Measurements from ENCODE around the gene ZFPL1.

GRCh38 chr11:65121865-65122696 is 38.1 kb downstream of the ZFPL1 start, which contains the start of the genes FAU and MRPL49:
- TF ChIP-seq, protein P1, sequence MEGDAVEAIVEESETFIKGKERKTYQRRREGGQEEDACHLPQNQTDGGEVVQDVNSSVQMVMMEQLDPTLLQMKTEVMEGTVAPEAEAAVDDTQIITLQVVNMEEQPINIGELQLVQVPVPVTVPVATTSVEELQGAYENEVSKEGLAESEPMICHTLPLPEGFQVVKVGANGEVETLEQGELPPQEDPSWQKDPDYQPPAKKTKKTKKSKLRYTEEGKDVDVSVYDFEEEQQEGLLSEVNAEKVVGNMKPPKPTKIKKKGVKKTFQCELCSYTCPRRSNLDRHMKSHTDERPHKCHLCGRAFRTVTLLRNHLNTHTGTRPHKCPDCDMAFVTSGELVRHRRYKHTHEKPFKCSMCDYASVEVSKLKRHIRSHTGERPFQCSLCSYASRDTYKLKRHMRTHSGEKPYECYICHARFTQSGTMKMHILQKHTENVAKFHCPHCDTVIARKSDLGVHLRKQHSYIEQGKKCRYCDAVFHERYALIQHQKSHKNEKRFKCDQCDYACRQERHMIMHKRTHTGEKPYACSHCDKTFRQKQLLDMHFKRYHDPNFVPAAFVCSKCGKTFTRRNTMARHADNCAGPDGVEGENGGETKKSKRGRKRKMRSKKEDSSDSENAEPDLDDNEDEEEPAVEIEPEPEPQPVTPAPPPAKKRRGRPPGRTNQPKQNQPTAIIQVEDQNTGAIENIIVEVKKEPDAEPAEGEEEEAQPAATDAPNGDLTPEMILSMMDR (IDR thresholded peaks at IDR 0.05): no peak
- peak; percentile 58 to 93 for TF ChIP-seq POLR2A (IDR thresholded peaks at IDR 0.05)

Data from heart left ventricle (tissue), 13 donors.